LNCaP clone FGC (cell line): ENCODE measurements around the gene PIGT.

Experiments used
- DNase-seq: peaks from one replicate; pipeline ENCODE4 v3.0.0-alpha.2; 2011; ENCODE audit warnings: low read depth
- H3K4me3 ChIP-seq: 2 replicates; pipeline ENCODE4 v1.5.1; 2011; ENCODE audit warnings: mild to moderate bottlenecking, low read depth, low read length, control low read depth
- CTCF ChIP-seq: IDR thresholded peaks from 2 replicates; pipeline ENCODE4 v1.5.1; 2012; ENCODE audit warnings: mild to moderate bottlenecking; ENCODE audit not compliant: control insufficient read depth, insufficient read depth; ENCODE audit errors: extremely low read depth

PIGT gene

GRCh38 chr20:45461225-45461624 is 45.3 kb downstream of the PIGT start:
- TF ChIP-seq CTCF: no peak
- H3K4me3 ChIP-seq: no peak overlapping the region
- no peak for DNase-seq

- no peak for TF ChIP-seq CTCF
- H3K4me3 ChIP-seq: no peak overlapping the region
- no peak for DNase-seq
These were observed 47.0 kb downstream of the PIGT start for GRCh38 chr20:45462711-45463509.

- no peak overlapping the region for H3K4me3 ChIP-seq
- no peak for TF ChIP-seq CTCF
- no peak for DNase-seq
These were observed 47.8 kb downstream of the PIGT start for GRCh38 chr20:45463709-45464108.

- peak; percentile 86 for DNase-seq
- TF ChIP-seq CTCF: no peak
- H3K4me3 ChIP-seq: no peak overlapping the region
These were observed 49.7 kb downstream of the PIGT start for GRCh38 chr20:45465491-45466266.

- H3K4me3 ChIP-seq: no peak overlapping the region
- TF ChIP-seq CTCF: no peak
- DNase-seq: no peak
These were observed 51.2 kb downstream of the PIGT start for GRCh38 chr20:45467172-45467571.

GRCh38 chr20:45467861-45468260 is 51.9 kb downstream of the PIGT start:
- DNase-seq: peak; percentile 61
- no peak for TF ChIP-seq CTCF

More at GRCh38 chr20:45467861-45468260, 51.9 kb downstream of the PIGT start:
- H3K4me3 ChIP-seq: no peak overlapping the region
